Kidney (tissue), 14 donors: Measurements from ENCODE around the gene URGCP. TPM values are rescaled to one million over a fixed set of nuclear protein-coding genes. Genes with fewer than 3 reads are reported as not detected.

ENCODE experiments used
- DNase-seq, 5 donors: peaks; one replicate each; pipeline ENCODE4 v3.0.0-alpha.2; 2013 to 2020
- FAIRE-seq: peaks from 2 replicates; lab custom pipeline; 2012; peaks lifted over from hg19 to GRCh38; lab: Jason Lieb, UNC
- H3K27ac ChIP-seq, 2 donors: one replicate each; pipeline ENCODE4 v1.7.0; 2013; ENCODE audit warnings: low read depth in 2 of 2, low read length in 2 of 2, inconsistent platforms in 1 of 2
- H3K27me3 ChIP-seq: one replicate; pipeline ENCODE4 v1.7.1; 2013; ENCODE audit warnings: low read length, inconsistent platforms; ENCODE audit not compliant: control insufficient read depth, insufficient read depth
- H3K36me3 ChIP-seq, 3 donors: one replicate each; pipeline versions ENCODE4 v1.7.0 to v1.7.1; 2013; ENCODE audit warnings: low read length in 3 of 3, control low read depth in 1 of 3, inconsistent platforms in 1 of 3; ENCODE audit not compliant: insufficient read depth in 3 of 3, control insufficient read depth in 2 of 3
- H3K4me1 ChIP-seq, 3 donors: one replicate each; pipeline versions ENCODE4 v1.7.0 to v1.7.1; 2013; ENCODE audit warnings: low read length in 3 of 3, inconsistent platforms in 1 of 3, low read depth in 1 of 3; ENCODE audit not compliant: control insufficient read depth in 2 of 3, insufficient read depth in 2 of 3
- H3K4me3 ChIP-seq, 3 donors: one replicate each; pipeline versions ENCODE4 v1.7.0 to v1.8.1; 2013; ENCODE audit warnings: low read length in 3 of 3, control low read depth in 1 of 3, inconsistent platforms in 1 of 3
- H3K9ac ChIP-seq, 3 donors: one replicate each; pipeline versions ENCODE4 v1.7.0 to v1.7.1; 2013; ENCODE audit warnings: low read length in 3 of 3, control low read depth in 1 of 3, inconsistent platforms in 1 of 3
- H3K9me3 ChIP-seq, 3 donors: one replicate each; pipeline versions ENCODE4 v1.7.0 to v1.7.1; 2013; ENCODE audit warnings: low read length in 3 of 3, control low read depth in 1 of 3, inconsistent platforms in 1 of 3; ENCODE audit not compliant: control insufficient read depth in 2 of 3, insufficient read depth in 1 of 3
- CTCF ChIP-seq: IDR thresholded peaks from 3 replicates; pipeline ENCODE4 v1.5.1; 2012; ENCODE audit warnings: mild to moderate bottlenecking, moderate library complexity, borderline replicate concordance; ENCODE audit not compliant: insufficient read depth; ENCODE audit errors: extremely low read depth
- intact Hi-C: fragments of 100-400 bp; cut with DNase I; formaldehyde crosslinking; loops from one replicate; pipeline ENCODE4 v1.11.1; 2022
- polyA plus RNA-seq: library from polyadenylated mRNA; stranded (reverse); fragments of 350-450 nt; fragmentation: Illumina TruSeq; extraction: RNeasy Lipid Tissue Mini Kit (QIAGEN cat#74804); gene quantifications from one replicate; pipeline ENCODE4 v1.2.3, GENCODE V29; 2014; ENCODE audit warnings: low read depth, low replicate concordance; ENCODE audit not compliant: insufficient read depth
- total RNA-seq: library from RNA; stranded (reverse); fragmentation: NEBNext Ultra II Directional; extraction: Animal tissue kit (Norgen Biotek cat#: 25700); gene quantifications from one replicate; pipeline ENCODE4 v1.2.1, GENCODE V29; 2021
- donor health status: control.
- donor health status: control.
- donor health status: control.
- donor health status: control.
- donor health status: control.
- donor health status: DM: yes; HTN: yes; CAD: no.
- donor health status: Normal renal cell carcinoma (clear cell type).

Gene URGCP
- total and polyA plus RNA-seq, 2 donors from 2014 or later, result 32.9 to 41.0 TPM

GRCh38 chr7:43877968-43878864 is 28.2 kb downstream of the URGCP start:
- TF ChIP-seq CTCF, result no peak
- intact Hi-C loops, result no loop called here
- H3K9ac ChIP-seq, result no peak overlapping the region
- H3K27me3 ChIP-seq, result no peaks in the 10 kb centered on the region
- FAIRE-seq, result no peak
- no peak overlapping the region for H3K4me3 ChIP-seq
- H3K4me1 ChIP-seq, result no peaks in the 10 kb centered on the region
- H3K9me3 ChIP-seq, result no peaks in the 10 kb centered on the region
- H3K36me3 ChIP-seq, result peaks cover 3 to 52% (median 49%) of the 10 kb centered on the region in 3 donors
- no peak overlapping the region for H3K27ac ChIP-seq
- DNase-seq, result no peak

- Histone ChIP-seq H3K9ac (no peak overlapping the region), H3K9me3 (no peaks in the 10 kb centered on the region), H3K4me3 (no peak overlapping the region), H3K36me3 (peaks cover 3 to 50% (median 49%) of the 10 kb centered on the region in 3 donors), H3K27me3 (no peaks in the 10 kb centered on the region), H3K4me1 (no peaks in the 10 kb centered on the region), H3K27ac (no peak overlapping the region)
- DNase-seq (no peak), FAIRE-seq (no peak)
- intact Hi-C loops, result no loop called here
- TF ChIP-seq CTCF, result no peak
These were observed 29.2 kb downstream of the URGCP start for GRCh38 chr7:43876976-43877745.

- peaks cover 3 to 45% (median 45%) of the 10 kb centered on the region in 3 donors for H3K36me3 ChIP-seq
- intact Hi-C loops, result no loop called here
- no peak overlapping the region for H3K9ac ChIP-seq
- H3K9me3 ChIP-seq, result no peaks in the 10 kb centered on the region
- H3K4me3 ChIP-seq, result no peak overlapping the region
- FAIRE-seq (no peak), DNase-seq (no peak)
- H3K4me1 ChIP-seq, result no peaks in the 10 kb centered on the region
- no peak overlapping the region for H3K27ac ChIP-seq
- H3K27me3 ChIP-seq, result no peaks in the 10 kb centered on the region
- no peak for TF ChIP-seq CTCF
These were observed 30.2 kb downstream of the URGCP start for GRCh38 chr7:43876241-43876640.
